ENCODE data around the gene ITPRIPL2. TPM values are rescaled to one million over a fixed set of nuclear protein-coding genes. Genes with fewer than 3 reads are reported as not detected.

Gene ITPRIPL2
- total and polyA plus RNA-seq, 2 of the 13 experiments (the other 11 are each of a cell fraction or from before 2014, with no cell fraction given), result 5.9 to 12.6 TPM

DNA sequence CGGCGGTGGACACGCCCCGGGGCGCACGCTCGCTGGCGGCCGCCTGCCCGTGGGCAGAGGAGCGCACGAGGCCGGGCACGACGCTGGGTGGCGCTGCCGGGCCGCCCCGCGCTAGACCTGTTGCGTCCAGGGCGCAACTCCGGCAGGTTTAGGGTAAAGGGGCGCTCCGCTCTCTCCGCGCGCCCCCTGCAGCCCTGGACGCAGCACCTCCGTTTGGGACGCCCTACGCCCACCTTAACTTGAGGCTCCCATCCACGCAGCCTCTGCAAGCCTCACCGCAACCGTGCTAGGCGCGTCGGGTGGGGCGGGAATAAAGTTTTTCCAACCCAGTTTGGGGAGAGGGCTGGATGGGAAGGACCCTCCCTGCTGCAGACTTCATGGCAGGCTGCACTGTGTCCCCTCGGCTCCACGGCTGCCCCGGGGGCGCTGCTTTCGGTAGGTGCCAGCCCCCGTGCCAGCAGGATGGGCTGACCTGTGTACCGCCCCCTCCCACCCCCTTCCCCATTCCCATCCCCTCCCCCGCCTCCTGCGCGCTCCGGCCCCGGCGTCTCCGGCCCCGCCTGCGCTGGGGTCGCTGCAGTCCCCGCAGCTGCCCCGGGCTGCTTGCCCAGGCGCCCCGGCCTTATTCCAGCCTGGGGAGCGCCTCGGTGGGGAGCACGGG is 54.1 kb downstream of the ITPRIPL2 start, which contains the start of gene SYT17 (continued):
- TF ChIP-seq CBFB (CRISPR knock-in tag; IDR thresholded peaks at IDR 0.05) (peak; percentile 43; the same call in 1 of the 2 replicates), FOXO1 (CRISPR knock-in tag; IDR thresholded peaks at IDR 0.05) (peak; percentile 56), RXRA (CRISPR knock-in tag; IDR thresholded peaks at IDR 0.05) (no peak), ZNF251 (CRISPR knock-in tag; IDR thresholded peaks at IDR 0.05) (no peak), NFE2L1 (CRISPR knock-in tag; IDR thresholded peaks at IDR 0.05; ENCODE audit: borderline replicate concordance) (no peak), KDM5B (CRISPR knock-in tag; IDR thresholded peaks at IDR 0.05; ENCODE audit: borderline replicate concordance) (peak; percentile 7; the same call in 1 of the 2 replicates), ZBTB7B (CRISPR knock-in tag; IDR thresholded peaks at IDR 0.05) (no peak), ZNF614 (CRISPR knock-in tag; IDR thresholded peaks at IDR 0.05; ENCODE audit: borderline replicate concordance) (no peak), ZNF841 (CRISPR knock-in tag; IDR thresholded peaks at IDR 0.05; ENCODE audit: borderline replicate concordance) (no peak), ZNF224 (CRISPR knock-in tag; IDR thresholded peaks at IDR 0.05) (no peak), NCOR1 (IDR thresholded peaks at IDR 0.05; ENCODE audit: borderline replicate concordance, low read length) (no peak), SRF (IDR thresholded peaks at IDR 0.05; ENCODE audit: low read depth, low read length) (no peak), ZBTB3 (CRISPR knock-in tag; IDR thresholded peaks at IDR 0.05; ENCODE audit: borderline replicate concordance, low read depth) (no peak), NFRKB (IDR thresholded peaks at IDR 0.05) (no peak), PLRG1 (conservative IDR thresholded peaks at IDR 0.05) (no peak), KLF9 (CRISPR knock-in tag; IDR thresholded peaks at IDR 0.05; ENCODE audit: low read depth) (no peak), ZNF577 (CRISPR knock-in tag; IDR thresholded peaks at IDR 0.05; ENCODE audit: borderline replicate concordance, low read depth) (no peak), SPEN (CRISPR knock-in tag; IDR thresholded peaks at IDR 0.05; ENCODE audit: low read depth) (no peak)
- TF ChIP-seq, protein P1, sequence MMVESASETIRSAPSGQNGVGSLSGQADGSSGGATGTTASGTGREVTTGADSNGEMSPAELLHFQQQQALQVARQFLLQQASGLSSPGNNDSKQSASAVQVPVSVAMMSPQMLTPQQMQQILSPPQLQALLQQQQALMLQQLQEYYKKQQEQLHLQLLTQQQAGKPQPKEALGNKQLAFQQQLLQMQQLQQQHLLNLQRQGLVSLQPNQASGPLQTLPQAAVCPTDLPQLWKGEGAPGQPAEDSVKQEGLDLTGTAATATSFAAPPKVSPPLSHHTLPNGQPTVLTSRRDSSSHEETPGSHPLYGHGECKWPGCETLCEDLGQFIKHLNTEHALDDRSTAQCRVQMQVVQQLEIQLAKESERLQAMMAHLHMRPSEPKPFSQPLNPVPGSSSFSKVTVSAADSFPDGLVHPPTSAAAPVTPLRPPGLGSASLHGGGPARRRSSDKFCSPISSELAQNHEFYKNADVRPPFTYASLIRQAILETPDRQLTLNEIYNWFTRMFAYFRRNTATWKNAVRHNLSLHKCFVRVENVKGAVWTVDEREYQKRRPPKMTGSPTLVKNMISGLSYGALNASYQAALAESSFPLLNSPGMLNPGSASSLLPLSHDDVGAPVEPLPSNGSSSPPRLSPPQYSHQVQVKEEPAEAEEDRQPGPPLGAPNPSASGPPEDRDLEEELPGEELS (CRISPR knock-in tag; IDR thresholded peaks at IDR 0.05), result 0 out of 2 replicates have a peak, but pooled peaks have one; percentile 23
- TF ChIP-seq, protein P2, sequence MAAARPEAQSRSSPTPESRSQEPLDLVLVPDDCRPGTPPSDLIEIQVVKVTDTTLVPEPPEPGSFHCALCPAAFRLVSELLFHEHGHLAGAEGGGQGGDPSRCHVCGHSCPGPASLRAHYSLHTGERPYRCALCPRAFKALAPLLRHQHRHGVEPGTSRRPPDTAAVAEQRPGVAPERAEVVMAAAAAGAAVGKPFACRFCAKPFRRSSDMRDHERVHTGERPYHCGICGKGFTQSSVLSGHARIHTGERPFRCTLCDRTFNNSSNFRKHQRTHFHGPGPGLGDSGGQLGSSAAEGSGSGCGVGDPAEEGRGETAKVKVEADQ (CRISPR knock-in tag; IDR thresholded peaks at IDR 0.05; ENCODE audit: borderline replicate concordance), result no peak
- TF ChIP-seq, protein P3, sequence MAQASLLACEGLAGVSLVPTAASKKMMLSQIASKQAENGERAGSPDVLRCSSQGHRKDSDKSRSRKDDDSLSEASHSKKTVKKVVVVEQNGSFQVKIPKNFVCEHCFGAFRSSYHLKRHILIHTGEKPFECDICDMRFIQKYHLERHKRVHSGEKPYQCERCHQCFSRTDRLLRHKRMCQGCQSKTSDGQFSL (CRISPR knock-in tag; IDR thresholded peaks at IDR 0.05), result no peak

All from HepG2 (cell line).